WTC11 (cell line): ENCODE results near the gene UBE2S.

ENCODE experiments used
- CTCF ChIP-seq: fragments of 200-600 bp; IDR thresholded peaks from 2 replicates; pipeline ENCODE4 v1.8.0; 2022; ENCODE audit warnings: antibody characterized with exemption
- JAZF1 ChIP-seq: fragments of 250-450 bp; sonication (Bioruptor Pico); IDR thresholded peaks from 2 replicates; pipeline ENCODE4 v1.9.0; 2021; ENCODE audit warnings: moderate library complexity, mild to moderate bottlenecking, inconsistent platforms
- JUN ChIP-seq: sonication (generic); formaldehyde crosslinking; IDR thresholded peaks from 2 replicates; pipeline ENCODE4 v1.8.0; 2023; ENCODE audit warnings: mild to moderate bottlenecking, missing genetic modification reagents
- MAX ChIP-seq: sonication (generic); formaldehyde crosslinking; IDR thresholded peaks from 2 replicates; pipeline ENCODE4 v1.8.0; 2022; ENCODE audit warnings: mild to moderate bottlenecking, missing genetic modification reagents
- NFYB ChIP-seq: sonication (generic); formaldehyde crosslinking; conservative IDR thresholded peaks from 2 replicates; pipeline ENCODE4 v1.8.0; 2022; ENCODE audit warnings: low read depth, missing genetic modification reagents
- NR3C1 ChIP-seq: sonication (generic); formaldehyde crosslinking; conservative IDR thresholded peaks from 2 replicates; pipeline ENCODE4 v1.8.1; 2023; ENCODE audit warnings: low read depth, mild to moderate bottlenecking, missing genetic modification reagents
- ZNF317 ChIP-seq: sonication (generic); formaldehyde crosslinking; IDR thresholded peaks from 2 replicates; pipeline ENCODE4 v1.8.1; 2023; ENCODE audit warnings: low read depth, mild to moderate bottlenecking, moderate library complexity, missing genetic modification reagents, borderline replicate concordance
- TF ChIP-seq, protein P1 (sequence below): sonication (generic); formaldehyde crosslinking; IDR thresholded peaks from 2 replicates; pipeline ENCODE4 v1.8.1; 2023; ENCODE audit warnings: mild to moderate bottlenecking, missing genetic modification reagents

- TF ChIP-seq MAX (CRISPR knock-in tag) (no peak), JAZF1 (CRISPR knock-in tag) (no peak), CTCF (no peak), JUN (CRISPR knock-in tag) (no peak), NR3C1 (CRISPR knock-in tag) (no peak), ZNF317 (CRISPR knock-in tag) (no peak), NFYB (no peak)
- TF ChIP-seq, protein P1, sequence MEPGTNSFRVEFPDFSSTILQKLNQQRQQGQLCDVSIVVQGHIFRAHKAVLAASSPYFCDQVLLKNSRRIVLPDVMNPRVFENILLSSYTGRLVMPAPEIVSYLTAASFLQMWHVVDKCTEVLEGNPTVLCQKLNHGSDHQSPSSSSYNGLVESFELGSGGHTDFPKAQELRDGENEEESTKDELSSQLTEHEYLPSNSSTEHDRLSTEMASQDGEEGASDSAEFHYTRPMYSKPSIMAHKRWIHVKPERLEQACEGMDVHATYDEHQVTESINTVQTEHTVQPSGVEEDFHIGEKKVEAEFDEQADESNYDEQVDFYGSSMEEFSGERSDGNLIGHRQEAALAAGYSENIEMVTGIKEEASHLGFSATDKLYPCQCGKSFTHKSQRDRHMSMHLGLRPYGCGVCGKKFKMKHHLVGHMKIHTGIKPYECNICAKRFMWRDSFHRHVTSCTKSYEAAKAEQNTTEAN (CRISPR knock-in tag): no peak
These were observed 26.9 kb upstream of the UBE2S start for GRCh38 chr19:55434356-55434919.
